ENCODE data around the gene ADARB1.

Gene ADARB1

GRCh38 chr21:45039317-45040156 is 34.8 kb upstream of the ADARB1 start:
- no peak for DNase-seq (ENCODE audit: low spot score)

- DNase-seq (ENCODE audit: low spot score), result no peak
Measured at GRCh38 chr21:45040157-45040711, 34.1 kb upstream of the ADARB1 start.

GRCh38 chr21:45040739-45041138 is 33.6 kb upstream of the ADARB1 start:
- DNase-seq (ENCODE audit: low spot score), result no peak

GRCh38 chr21:45041351-45041805 is 33.0 kb upstream of the ADARB1 start:
- no peak for DNase-seq (ENCODE audit: low spot score)

GRCh38 chr21:45041984-45042663 is 32.3 kb upstream of the ADARB1 start:
- no peak for DNase-seq (ENCODE audit: low spot score)

GRCh38 chr21:45042664-45043161 is 31.7 kb upstream of the ADARB1 start:
- DNase-seq (ENCODE audit: low spot score), result no peak

- no peak for DNase-seq (ENCODE audit: low spot score)
Measured at GRCh38 chr21:45043541-45044020, 30.8 kb upstream of the ADARB1 start.

- DNase-seq (ENCODE audit: low spot score), result no peak
Measured at GRCh38 chr21:45045481-45045880, 28.9 kb upstream of the ADARB1 start.

- no peak for DNase-seq (ENCODE audit: low spot score)
Measured at GRCh38 chr21:45047257-45047656, 27.1 kb upstream of the ADARB1 start.

GRCh38 chr21:45048026-45048698 is 26.2 kb upstream of the ADARB1 start:
- no peak for DNase-seq (ENCODE audit: low spot score)

- no peak for DNase-seq (ENCODE audit: low spot score)
Measured at GRCh38 chr21:45048968-45049367, 25.4 kb upstream of the ADARB1 start.

- no peak for DNase-seq (ENCODE audit: low spot score)
Measured at GRCh38 chr21:45049714-45050344, 24.6 kb upstream of the ADARB1 start.

GRCh38 chr21:45050345-45050796 is 24.0 kb upstream of the ADARB1 start:
- no peak for DNase-seq (ENCODE audit: low spot score)

GRCh38 chr21:45050797-45051489 is 23.4 kb upstream of the ADARB1 start:
- DNase-seq (ENCODE audit: low spot score), result no peak

- DNase-seq (ENCODE audit: low spot score), result no peak
Measured at GRCh38 chr21:45051580-45052434, 22.6 kb upstream of the ADARB1 start.

- DNase-seq (ENCODE audit: low spot score), result no peak
Measured at GRCh38 chr21:45052960-45053359, 21.4 kb upstream of the ADARB1 start.

GRCh38 chr21:45053561-45054226 is 20.7 kb upstream of the ADARB1 start:
- no peak for DNase-seq (ENCODE audit: low spot score)

GRCh38 chr21:45054227-45054926 is 20.0 kb upstream of the ADARB1 start:
- DNase-seq (ENCODE audit: low spot score), result no peak

All from putamen (tissue), 1 donor.